ENCODE data around the gene SDF2.
"Not testable (repeated sequence)": the region's sequence is repeated elsewhere in the genome, so short reads cannot be mapped to it uniquely, and the experiment has no call there.

The SDF2 gene

GRCh38 chr17:28626818-28627217 lies 34.9 kb downstream of the SDF2 start:
- H3K27me3 Mint-ChIP-seq, result no peaks in the 10 kb centered on the region
- peaks cover 91% of the 10 kb centered on the region for H3K36me3 Mint-ChIP-seq (ENCODE audit: low read depth)
- no peaks in the 10 kb centered on the region for H3K9me3 Mint-ChIP-seq
- H3K4me3 Mint-ChIP-seq, result no peak overlapping the region
- peaks cover 13% of the 10 kb centered on the region for H3K4me1 Mint-ChIP-seq (ENCODE audit: low read depth)
- H3K27ac Mint-ChIP-seq, result peak overlapping the region; percentile 57
- no peak for DNase-seq

- Mint-ChIP-seq H3K4me1 (ENCODE audit: low read depth) (peaks cover 13% of the 10 kb centered on the region), H3K4me3 (no peak overlapping the region), H3K27ac (peak overlapping the region; percentile 50), H3K36me3 (ENCODE audit: low read depth) (peaks cover 95% of the 10 kb centered on the region), H3K9me3 (no peaks in the 10 kb centered on the region), H3K27me3 (no peaks in the 10 kb centered on the region)
- no peak for DNase-seq
These were observed 37.6 kb downstream of the SDF2 start for GRCh38 chr17:28624148-28624547.

GRCh38 chr17:28623696-28624095 lies 38.0 kb downstream of the SDF2 start:
- no peaks in the 10 kb centered on the region for H3K9me3 Mint-ChIP-seq
- H3K27me3 Mint-ChIP-seq, result no peaks in the 10 kb centered on the region
- peaks cover 13% of the 10 kb centered on the region for H3K4me1 Mint-ChIP-seq (ENCODE audit: low read depth)
- no peak for DNase-seq
- H3K4me3 Mint-ChIP-seq, result no peak overlapping the region
- no peak overlapping the region for H3K27ac Mint-ChIP-seq
- H3K36me3 Mint-ChIP-seq (ENCODE audit: low read depth), result peaks cover 98% of the 10 kb centered on the region

GRCh38 chr17:28622186-28622585 lies 39.5 kb downstream of the SDF2 start:
- no peaks in the 10 kb centered on the region for H3K9me3 Mint-ChIP-seq
- peaks cover 10% of the 10 kb centered on the region for H3K4me1 Mint-ChIP-seq (ENCODE audit: low read depth)
- H3K36me3 Mint-ChIP-seq (ENCODE audit: low read depth), result peaks cover 96% of the 10 kb centered on the region
- H3K4me3 Mint-ChIP-seq, result no peak overlapping the region
- H3K27ac Mint-ChIP-seq, result no peak overlapping the region
- H3K27me3 Mint-ChIP-seq, result no peaks in the 10 kb centered on the region
- DNase-seq, result no peak

GRCh38 chr17:28620010-28620409 lies 41.7 kb downstream of the SDF2 start:
- Mint-ChIP-seq H3K27me3 (no peaks in the 10 kb centered on the region), H3K27ac (peak overlapping the region; percentile 71), H3K36me3 (ENCODE audit: low read depth) (peaks cover 98% of the 10 kb centered on the region), H3K9me3 (no peaks in the 10 kb centered on the region), H3K4me3 (no peak overlapping the region), H3K4me1 (ENCODE audit: low read depth) (no peaks in the 10 kb centered on the region)
- DNase-seq, result no peak

- H3K36me3 Mint-ChIP-seq (ENCODE audit: low read depth), result peaks cover 98% of the 10 kb centered on the region
- no peaks in the 10 kb centered on the region for H3K9me3 Mint-ChIP-seq
- H3K4me3 Mint-ChIP-seq, result no peak overlapping the region
- H3K27me3 Mint-ChIP-seq, result no peaks in the 10 kb centered on the region
- no peaks in the 10 kb centered on the region for H3K4me1 Mint-ChIP-seq (ENCODE audit: low read depth)
- DNase-seq, result no peak
- H3K27ac Mint-ChIP-seq, result no peak overlapping the region
These were observed 43.2 kb downstream of the SDF2 start for GRCh38 chr17:28618464-28618863.

- Mint-ChIP-seq H3K27me3 (no peaks in the 10 kb centered on the region), H3K36me3 (ENCODE audit: low read depth) (peaks cover 98% of the 10 kb centered on the region), H3K9me3 (no peaks in the 10 kb centered on the region), H3K4me3 (no peak overlapping the region), H3K4me1 (ENCODE audit: low read depth) (no peaks in the 10 kb centered on the region), H3K27ac (peak overlapping the region; percentile 53)
- DNase-seq, result no peak
These were observed 45.4 kb downstream of the SDF2 start for GRCh38 chr17:28616281-28616680.

- Mint-ChIP-seq H3K4me3 (no peak overlapping the region), H3K36me3 (ENCODE audit: low read depth) (peaks cover 98% of the 10 kb centered on the region), H3K27me3 (no peaks in the 10 kb centered on the region), H3K9me3 (no peaks in the 10 kb centered on the region), H3K27ac (peak overlapping the region; percentile 13), H3K4me1 (ENCODE audit: low read depth) (no peaks in the 10 kb centered on the region)
- no peak for DNase-seq
These were observed 46.3 kb downstream of the SDF2 start for GRCh38 chr17:28615260-28615940.

- H3K27ac Mint-ChIP-seq, result peak within 1 kb of the TSS; percentile 77
- peaks cover 97% of the 10 kb centered on the region for H3K36me3 Mint-ChIP-seq (ENCODE audit: low read depth)
- no peak for DNase-seq
These were observed 47.8 kb downstream of the SDF2 start, which contains the start of gene RSKR for GRCh38 chr17:28613931-28614381. TSS of gene RSKR (minus strand) at chr17:28614185. CDS start at chr17:28614161, 24 bp downstream.

GRCh38 chr17:28612936-28613872 lies 48.5 kb downstream of the SDF2 start:
- H3K27ac Mint-ChIP-seq, result peak overlapping the region; percentile 77
- no peaks in the 10 kb centered on the region for H3K9me3 Mint-ChIP-seq
- peak; percentile 43 for DNase-seq
- no peak overlapping the region for H3K4me3 Mint-ChIP-seq
- no peaks in the 10 kb centered on the region for H3K27me3 Mint-ChIP-seq
- H3K4me1 Mint-ChIP-seq (ENCODE audit: low read depth), result no peaks in the 10 kb centered on the region
- H3K36me3 Mint-ChIP-seq (ENCODE audit: low read depth), result peaks cover 96% of the 10 kb centered on the region

More at GRCh38 chr17:28613931-28614381, 47.8 kb downstream of the SDF2 start, which contains the start of gene RSKR:
- Mint-ChIP-seq H3K9me3 (no peaks in the 10 kb centered on the region), H3K4me1 (ENCODE audit: low read depth) (no peaks in the 10 kb centered on the region), H3K27me3 (no peaks in the 10 kb centered on the region), H3K4me3 (no peak within 1 kb of the TSS)

GRCh38 chr17:28612531-28612930 lies 49.2 kb downstream of the SDF2 start:
- Mint-ChIP-seq H3K27me3 (no peaks in the 10 kb centered on the region), H3K9me3 (no peaks in the 10 kb centered on the region), H3K36me3 (ENCODE audit: low read depth) (peaks cover 98% of the 10 kb centered on the region), H3K4me3 (no peak overlapping the region), H3K27ac (peak overlapping the region; percentile 48), H3K4me1 (ENCODE audit: low read depth) (no peaks in the 10 kb centered on the region)
- no peak for DNase-seq

GRCh38 chr17:28610376-28610775 lies 51.3 kb downstream of the SDF2 start:
- Mint-ChIP-seq H3K36me3 (ENCODE audit: low read depth) (peaks cover 91% of the 10 kb centered on the region), H3K9me3 (no peaks in the 10 kb centered on the region), H3K27me3 (no peaks in the 10 kb centered on the region), H3K4me3 (no peak overlapping the region), H3K27ac (peak overlapping the region; percentile 63), H3K4me1 (ENCODE audit: low read depth) (no peaks in the 10 kb centered on the region)
- DNase-seq, result no peak

- H3K27ac Mint-ChIP-seq, result not testable (repeated sequence)
These were observed 57.7 kb downstream of the SDF2 start for GRCh38 chr17:28604031-28604430.

GRCh38 chr17:28599311-28600184 lies 62.2 kb downstream of the SDF2 start:
- Mint-ChIP-seq H3K36me3 (ENCODE audit: low read depth) (peaks cover 48% of the 10 kb centered on the region), H3K4me3 (peak overlapping the region; percentile 91), H3K27ac (peak overlapping the region; percentile 94), H3K4me1 (ENCODE audit: low read depth) (peaks cover 23% of the 10 kb centered on the region), H3K9me3 (no peaks in the 10 kb centered on the region), H3K27me3 (no peaks in the 10 kb centered on the region)
- DNase-seq, result no peak

More at GRCh38 chr17:28604031-28604430, 57.7 kb downstream of the SDF2 start:
- H3K36me3 Mint-ChIP-seq (ENCODE audit: low read depth), result peaks cover 52% of the 10 kb centered on the region
- not testable (repeated sequence) for DNase-seq, H3K4me3 Mint-ChIP-seq, H3K9me3 Mint-ChIP-seq, H3K27me3 Mint-ChIP-seq
- peaks cover 11% of the 10 kb centered on the region for H3K4me1 Mint-ChIP-seq (ENCODE audit: low read depth)

Data from activated T-cell treated with anti-CD3 and anti-CD28 coated beads, Interleukin-2, amount 50 U/mL, for 24 hours (primary cell).